BLaER1 (cell line): Measurements from ENCODE around the gene PTGFR.

ENCODE experiments used
- H3K27ac ChIP-seq: shearing (Covaris generic); formaldehyde crosslinking; 2 replicates; pipeline ENCODE4 v1.8.1; 2022
- H3K27me3 ChIP-seq: shearing (Covaris generic); formaldehyde crosslinking; 2 replicates; pipeline ENCODE4 v1.8.1; 2022
- H3K36me3 ChIP-seq: shearing (Covaris generic); formaldehyde crosslinking; 2 replicates; pipeline ENCODE4 v1.8.1; 2022
- H3K4me1 ChIP-seq: shearing (Covaris generic); formaldehyde crosslinking; 2 replicates; pipeline ENCODE4 v1.8.1; 2022
- H3K4me2 ChIP-seq: shearing (Covaris generic); formaldehyde crosslinking; 2 replicates; pipeline ENCODE4 v1.8.1; 2022
- H3K4me3 ChIP-seq: shearing (Covaris generic); formaldehyde crosslinking; 2 replicates; pipeline ENCODE4 v1.8.1; 2022
- H3K9ac ChIP-seq: shearing (Covaris generic); formaldehyde crosslinking; 2 replicates; pipeline ENCODE4 v1.8.1; 2022
- H3K9me3 ChIP-seq: shearing (Covaris generic); formaldehyde crosslinking; 2 replicates; pipeline ENCODE4 v1.8.1; 2022
- H4K20me1 ChIP-seq: shearing (Covaris generic); formaldehyde crosslinking; 2 replicates; pipeline ENCODE4 v1.8.1; 2022
- Cebpa-rat ChIP-seq: shearing (Covaris generic); IDR thresholded peaks from 2 replicates; pipeline ENCODE4 v1.8.1; 2022

PTGFR gene

GRCh38 chr1:78519446-78519845 is 28.7 kb downstream of the PTGFR start:
- no peak for TF ChIP-seq Cebpa-rat

DNA sequence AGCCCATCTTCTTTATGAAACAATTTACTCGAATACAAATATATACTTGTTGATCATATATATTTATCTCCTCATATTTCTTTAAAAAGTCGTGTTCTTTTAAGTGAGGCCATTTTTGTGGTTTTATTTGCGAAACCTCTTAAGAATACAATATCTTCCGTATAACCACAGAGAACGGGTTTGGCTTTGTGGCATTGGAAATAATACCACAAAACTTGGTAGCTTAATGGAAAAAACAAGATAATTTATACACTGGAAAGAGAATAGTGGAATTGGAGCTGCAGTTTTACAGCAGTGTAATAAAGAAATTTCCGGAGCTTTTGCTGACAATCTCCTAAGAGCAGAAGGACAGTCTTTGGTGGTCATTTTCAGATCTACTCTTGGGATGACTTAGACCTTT is 29.4 kb downstream of the PTGFR start:
- Histone ChIP-seq H3K27me3 (no peaks in the 10 kb centered on the region), H3K4me2 (no peak overlapping the region), H3K9me3 (no peaks in the 10 kb centered on the region), H3K9ac (no peak overlapping the region), H3K36me3 (no peaks in the 10 kb centered on the region), H4K20me1 (no peaks in the 10 kb centered on the region), H3K4me1 (no peaks in the 10 kb centered on the region), H3K27ac (no peak overlapping the region), H3K4me3 (no peak overlapping the region)
- TF ChIP-seq Cebpa-rat, result no peak

More at GRCh38 chr1:78519446-78519845, 28.7 kb downstream of the PTGFR start:
- Histone ChIP-seq H3K4me2 (no peak overlapping the region), H3K9me3 (no peaks in the 10 kb centered on the region), H3K27me3 (no peaks in the 10 kb centered on the region), H3K27ac (no peak overlapping the region), H3K4me1 (no peaks in the 10 kb centered on the region), H3K9ac (no peak overlapping the region), H3K4me3 (no peak overlapping the region), H4K20me1 (no peaks in the 10 kb centered on the region), H3K36me3 (no peaks in the 10 kb centered on the region)

GRCh38 chr1:78520843-78521242 is 30.1 kb downstream of the PTGFR start:
- Histone ChIP-seq H3K27ac (no peak overlapping the region), H3K9ac (no peak overlapping the region), H3K27me3 (no peaks in the 10 kb centered on the region), H3K36me3 (no peaks in the 10 kb centered on the region), H3K4me3 (no peak overlapping the region), H4K20me1 (no peaks in the 10 kb centered on the region), H3K9me3 (no peaks in the 10 kb centered on the region), H3K4me1 (no peaks in the 10 kb centered on the region), H3K4me2 (no peak overlapping the region)
- TF ChIP-seq Cebpa-rat, result no peak

GRCh38 chr1:78522136-78522535 is 31.4 kb downstream of the PTGFR start:
- Histone ChIP-seq H4K20me1 (no peaks in the 10 kb centered on the region), H3K4me3 (no peak overlapping the region), H3K4me2 (no peak overlapping the region), H3K36me3 (no peaks in the 10 kb centered on the region), H3K9me3 (no peaks in the 10 kb centered on the region), H3K9ac (no peak overlapping the region), H3K27ac (no peak overlapping the region), H3K27me3 (no peaks in the 10 kb centered on the region), H3K4me1 (no peaks in the 10 kb centered on the region)
- TF ChIP-seq Cebpa-rat, result no peak

DNA sequence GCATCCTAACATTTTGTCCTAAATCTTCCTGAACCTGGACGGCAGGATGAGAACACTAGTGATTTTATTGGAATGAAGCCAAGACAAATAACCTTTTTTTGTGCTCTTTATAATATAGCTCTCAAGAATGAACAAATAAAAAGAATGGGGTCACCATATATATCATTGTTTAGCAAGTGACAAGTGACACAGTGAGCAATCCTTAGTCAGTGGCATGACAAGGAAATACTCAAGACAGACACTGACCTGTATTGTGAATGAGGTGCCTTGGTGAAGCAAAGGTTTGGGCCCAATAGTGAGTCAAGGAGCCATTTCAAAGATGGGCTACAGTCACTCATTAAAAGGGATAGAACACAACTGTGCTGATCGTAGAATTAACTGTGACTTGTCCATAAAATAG is 35.7 kb downstream of the PTGFR start:
- H3K36me3 ChIP-seq, result no peaks in the 10 kb centered on the region
- no peaks in the 10 kb centered on the region for H3K9me3 ChIP-seq
- no peaks in the 10 kb centered on the region for H3K4me1 ChIP-seq
- no peak overlapping the region for H3K4me2 ChIP-seq
- H3K27ac ChIP-seq, result no peak overlapping the region
- H4K20me1 ChIP-seq, result no peaks in the 10 kb centered on the region
- H3K9ac ChIP-seq, result no peak overlapping the region
- no peaks in the 10 kb centered on the region for H3K27me3 ChIP-seq
- no peak for TF ChIP-seq Cebpa-rat
- no peak overlapping the region for H3K4me3 ChIP-seq

DNA sequence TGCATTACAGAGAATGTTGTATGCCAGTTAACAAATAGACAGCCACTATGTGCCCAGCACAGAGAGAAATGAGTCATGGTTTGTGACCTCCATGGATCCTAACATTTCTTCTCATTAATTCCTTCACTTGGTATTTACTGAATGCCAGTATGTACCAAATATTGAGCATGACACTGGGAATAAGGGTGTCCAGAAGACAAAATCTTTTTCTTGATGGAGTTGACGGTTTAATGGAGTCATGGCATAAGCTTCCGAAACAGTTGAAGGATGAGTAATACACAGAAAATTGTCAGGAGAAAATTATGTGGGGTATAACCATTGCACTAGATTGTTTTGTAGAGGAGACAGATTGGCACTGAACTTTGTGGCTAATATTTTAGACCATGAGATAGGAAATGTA is 36.9 kb downstream of the PTGFR start:
- Histone ChIP-seq H3K4me3 (no peak overlapping the region), H4K20me1 (no peaks in the 10 kb centered on the region), H3K4me2 (no peak overlapping the region), H3K9ac (no peak overlapping the region), H3K4me1 (no peaks in the 10 kb centered on the region), H3K36me3 (no peaks in the 10 kb centered on the region), H3K27me3 (no peaks in the 10 kb centered on the region), H3K9me3 (no peaks in the 10 kb centered on the region), H3K27ac (no peak overlapping the region)
- TF ChIP-seq Cebpa-rat, result no peak

- Histone ChIP-seq H3K9me3 (no peaks in the 10 kb centered on the region), H3K27me3 (no peaks in the 10 kb centered on the region)
- no peak for TF ChIP-seq Cebpa-rat
These were observed 42.8 kb downstream of the PTGFR start for GRCh38 chr1:78533527-78533926.

GRCh38 chr1:78535286-78535685 is 44.5 kb downstream of the PTGFR start:
- no peaks in the 10 kb centered on the region for H3K27me3 ChIP-seq
- H4K20me1 ChIP-seq, result no peaks in the 10 kb centered on the region
- H3K27ac ChIP-seq, result no peak overlapping the region
- H3K4me3 ChIP-seq, result no peak overlapping the region
- H3K9me3 ChIP-seq, result no peaks in the 10 kb centered on the region
- no peaks in the 10 kb centered on the region for H3K4me1 ChIP-seq
- no peaks in the 10 kb centered on the region for H3K36me3 ChIP-seq
- H3K9ac ChIP-seq, result no peak overlapping the region
- no peak overlapping the region for H3K4me2 ChIP-seq
- TF ChIP-seq Cebpa-rat, result no peak

More at GRCh38 chr1:78533527-78533926, 42.8 kb downstream of the PTGFR start:
- Histone ChIP-seq H3K27ac (no peak overlapping the region), H3K4me1 (no peaks in the 10 kb centered on the region), H3K9ac (no peak overlapping the region), H4K20me1 (no peaks in the 10 kb centered on the region), H3K4me3 (no peak overlapping the region), H3K4me2 (no peak overlapping the region), H3K36me3 (no peaks in the 10 kb centered on the region)

GRCh38 chr1:78536427-78536826 is 45.7 kb downstream of the PTGFR start:
- no peak overlapping the region for H3K4me3 ChIP-seq
- H3K4me2 ChIP-seq, result no peak overlapping the region
- TF ChIP-seq Cebpa-rat, result no peak
- no peaks in the 10 kb centered on the region for H3K27me3 ChIP-seq
- peaks cover 2% of the 10 kb centered on the region for H3K9me3 ChIP-seq
- H4K20me1 ChIP-seq, result no peaks in the 10 kb centered on the region
- H3K4me1 ChIP-seq, result no peaks in the 10 kb centered on the region
- no peak overlapping the region for H3K27ac ChIP-seq
- no peak overlapping the region for H3K9ac ChIP-seq
- H3K36me3 ChIP-seq, result no peaks in the 10 kb centered on the region

GRCh38 chr1:78540048-78540447 is 49.3 kb downstream of the PTGFR start:
- no peak for TF ChIP-seq Cebpa-rat
- Histone ChIP-seq H4K20me1 (no peaks in the 10 kb centered on the region), H3K4me3 (no peak overlapping the region), H3K27ac (no peak overlapping the region), H3K9ac (no peak overlapping the region), H3K4me2 (no peak overlapping the region), H3K36me3 (no peaks in the 10 kb centered on the region), H3K4me1 (no peaks in the 10 kb centered on the region), H3K27me3 (no peaks in the 10 kb centered on the region), H3K9me3 (peaks cover 11% of the 10 kb centered on the region)

DNA sequence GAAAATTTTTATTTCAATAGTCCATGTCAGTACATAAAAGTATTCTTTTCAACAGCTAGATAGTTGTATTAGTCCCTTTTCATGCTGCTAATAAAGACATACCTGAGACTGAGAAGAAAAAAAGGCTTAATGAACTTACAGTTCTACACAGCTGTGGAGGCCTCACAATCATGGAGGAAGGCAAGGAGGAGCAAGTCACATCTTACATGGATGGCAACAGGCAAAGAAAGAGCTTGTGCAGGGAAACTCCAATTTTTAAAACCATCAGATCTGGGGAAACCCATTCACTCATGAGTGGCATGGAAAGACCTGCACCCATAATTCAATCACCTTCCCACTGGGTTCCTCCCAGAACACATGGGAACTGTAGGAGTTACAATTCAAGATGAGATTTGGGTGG is 50.7 kb downstream of the PTGFR start:
- Histone ChIP-seq H3K9me3 (peaks cover 11% of the 10 kb centered on the region), H3K36me3 (no peaks in the 10 kb centered on the region), H4K20me1 (no peaks in the 10 kb centered on the region), H3K9ac (no peak overlapping the region), H3K27ac (no peak overlapping the region), H3K4me3 (no peak overlapping the region), H3K4me2 (no peak overlapping the region), H3K4me1 (no peaks in the 10 kb centered on the region), H3K27me3 (no peaks in the 10 kb centered on the region)
- no peak for TF ChIP-seq Cebpa-rat
